GM18868 (cell line): ENCODE measurements around the gene PRKAG3.

Source experiments
- ATAC-seq: cut with Tn5 transposase; IDR thresholded peaks from one replicate; pipeline ENCODE4 v1.9.1; 2021; ENCODE audit warnings: mild to moderate bottlenecking, moderate library complexity; ENCODE audit not compliant: unreplicated experiment

PRKAG3 gene

DNA sequence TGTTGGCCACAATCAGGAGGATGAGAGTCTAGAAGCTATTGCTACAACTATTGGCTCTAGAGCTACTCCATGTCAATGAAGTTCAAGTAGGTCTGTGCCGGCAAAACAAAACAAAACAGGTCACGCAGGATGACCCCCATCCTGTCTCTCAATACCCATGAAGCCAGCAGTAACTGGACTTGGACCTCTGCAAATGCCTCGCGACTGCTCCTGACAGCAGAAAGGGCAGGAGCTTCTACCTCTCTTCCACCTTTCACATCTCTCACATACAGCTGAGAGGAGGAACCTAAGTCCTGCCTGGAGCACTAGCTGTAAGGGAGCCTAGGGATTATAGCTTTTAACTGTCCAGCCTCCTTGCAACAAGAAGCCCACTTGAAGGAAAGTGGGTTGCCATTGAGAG is 16.0 kb downstream of the PRKAG3 start:
- no peak for ATAC-seq

GRCh38 chr2:218815244-218815637 is 16.4 kb downstream of the PRKAG3 start:
- no peak for ATAC-seq

- no peak for ATAC-seq
Measured at GRCh38 chr2:218814540-218815243, 16.9 kb downstream of the PRKAG3 start.

- no peak for ATAC-seq
Measured at GRCh38 chr2:218813771-218814460, 17.7 kb downstream of the PRKAG3 start.

DNA sequence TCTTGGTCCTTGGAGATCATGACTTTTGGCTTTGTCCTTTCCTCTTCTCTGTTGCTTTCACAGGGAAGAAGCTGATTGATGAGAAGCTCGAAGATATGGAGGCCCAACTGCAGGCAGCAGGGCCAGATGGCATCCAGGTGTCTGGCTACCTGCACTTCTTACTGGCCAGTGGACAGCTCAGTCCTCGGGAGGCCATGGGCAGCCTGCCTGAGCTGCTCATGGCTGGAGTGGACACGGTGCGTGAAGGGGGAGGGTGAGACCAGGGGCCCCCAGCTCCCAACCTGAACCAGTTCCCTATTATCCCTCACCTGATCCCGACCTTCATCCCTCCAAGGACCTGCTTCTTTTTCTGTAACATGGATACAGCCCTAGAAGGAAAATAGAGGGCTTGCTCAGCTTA is 18.7 kb downstream of the PRKAG3 start:
- no peak for ATAC-seq

- ATAC-seq, result no peak
Measured at GRCh38 chr2:218812096-218812815, 19.3 kb downstream of the PRKAG3 start.

GRCh38 chr2:218811382-218811781 is 20.2 kb downstream of the PRKAG3 start:
- no peak for ATAC-seq

GRCh38 chr2:218810256-218810655 is 21.3 kb downstream of the PRKAG3 start:
- ATAC-seq, result no peak

DNA sequence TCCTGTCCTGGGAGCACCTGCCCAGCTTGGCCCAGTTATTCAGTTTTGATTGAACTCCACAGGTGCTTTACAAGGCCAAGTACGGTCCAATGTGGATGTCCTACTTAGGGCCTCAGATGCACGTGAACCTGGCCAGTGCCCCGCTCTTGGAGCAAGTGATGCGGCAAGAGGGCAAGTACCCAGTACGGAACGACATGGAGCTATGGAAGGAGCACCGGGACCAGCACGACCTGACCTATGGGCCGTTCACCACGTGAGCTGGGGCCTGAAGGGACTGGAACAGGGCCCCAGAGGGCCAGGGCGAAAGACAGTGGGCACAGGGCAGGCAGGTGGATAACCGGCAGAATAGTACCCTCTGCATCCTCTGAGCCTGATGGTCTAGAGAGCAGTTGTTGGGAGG is 22.1 kb downstream of the PRKAG3 start:
- ATAC-seq, result no peak

- ATAC-seq, result no peak
Measured at GRCh38 chr2:218807626-218808025, 24.0 kb downstream of the PRKAG3 start.

DNA sequence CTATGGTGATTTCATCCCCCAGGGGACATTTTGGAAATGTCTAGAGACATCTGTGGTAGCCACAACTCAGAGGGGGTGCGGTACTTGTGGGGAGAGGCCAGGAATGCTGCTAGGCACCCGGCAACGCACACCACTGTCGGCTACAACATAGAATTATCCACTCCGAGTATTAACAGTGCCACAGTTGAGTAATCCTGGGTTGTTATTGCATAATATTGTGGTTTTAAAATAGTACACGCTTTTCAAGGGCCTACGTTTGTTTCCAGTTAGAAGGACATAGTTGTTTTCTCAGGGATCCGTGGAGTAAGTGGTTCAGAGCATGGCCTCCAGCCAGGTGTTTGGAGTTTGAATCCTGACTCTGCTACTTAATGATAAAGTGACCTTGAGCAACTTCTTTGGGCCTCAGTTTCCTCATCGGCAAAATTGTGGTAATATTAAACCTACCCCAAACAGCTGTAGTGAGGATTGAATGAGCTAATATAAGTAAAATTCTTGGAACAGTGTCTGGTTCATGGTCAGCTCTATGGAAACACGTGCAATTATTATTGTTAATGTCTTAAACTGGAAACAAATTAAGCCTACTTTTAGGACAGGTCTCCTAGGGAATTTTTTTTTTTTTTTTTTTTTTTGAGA is 25.1 kb downstream of the PRKAG3 start:
- peak; percentile 84 for ATAC-seq

- ATAC-seq, result peak; percentile 55
Measured at GRCh38 chr2:218805627-218806026, 26.0 kb downstream of the PRKAG3 start.

GRCh38 chr2:218804817-218805216 is 26.8 kb downstream of the PRKAG3 start:
- ATAC-seq, result no peak

DNA sequence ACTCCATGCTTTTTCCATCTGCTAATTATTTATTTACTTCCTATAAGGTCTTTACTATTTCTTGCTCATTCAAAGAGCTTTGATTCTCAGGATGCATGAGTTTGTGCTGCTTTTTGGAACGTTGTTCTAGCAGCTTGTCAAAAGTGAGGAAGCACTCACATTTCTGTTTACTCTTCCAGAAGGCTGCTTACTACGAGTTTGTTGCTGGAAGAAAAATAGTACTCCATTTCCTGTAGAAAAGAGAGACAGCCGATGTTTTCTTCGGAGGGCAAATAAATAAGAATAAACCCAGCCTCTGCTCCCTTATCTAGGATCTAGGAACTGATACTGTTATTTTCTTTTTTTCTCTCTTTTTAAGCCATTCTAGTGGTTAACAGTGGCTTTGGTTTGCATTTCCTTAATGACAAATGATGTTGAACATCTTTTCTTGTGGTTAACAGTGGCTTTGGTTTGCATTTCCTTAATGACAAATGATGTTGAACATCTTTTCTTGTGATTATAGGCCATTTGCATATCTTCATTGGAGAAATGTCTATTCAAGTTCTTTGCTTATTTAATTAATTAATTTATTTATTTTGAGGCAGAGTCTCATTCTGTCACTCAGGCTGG is 29.1 kb downstream of the PRKAG3 start:
- ATAC-seq, result no peak

- no peak for ATAC-seq
Measured at GRCh38 chr2:218799990-218800389, 31.6 kb downstream of the PRKAG3 start.

- no peak for ATAC-seq
Measured at GRCh38 chr2:218798767-218799504, 32.7 kb downstream of the PRKAG3 start.

DNA sequence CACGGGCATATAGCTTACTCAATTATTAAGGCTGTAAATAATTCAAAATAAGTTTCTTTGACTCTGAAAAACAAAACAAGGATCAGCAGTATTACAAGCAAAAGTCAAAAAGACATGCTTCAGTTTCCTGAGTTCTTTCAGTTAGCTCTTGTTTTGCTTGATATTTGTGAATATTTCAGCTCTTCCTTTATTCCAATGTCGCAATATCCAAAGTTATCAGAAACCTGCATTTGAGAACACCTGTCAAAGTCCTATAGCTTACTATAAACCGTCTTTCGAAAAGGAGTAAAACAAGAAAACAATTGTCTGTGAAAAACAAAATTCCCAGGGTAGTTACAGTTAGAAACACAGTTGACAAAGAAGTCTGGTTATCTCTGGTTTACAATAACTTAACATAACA is 34.9 kb downstream of the PRKAG3 start:
- ATAC-seq, result no peak

DNA sequence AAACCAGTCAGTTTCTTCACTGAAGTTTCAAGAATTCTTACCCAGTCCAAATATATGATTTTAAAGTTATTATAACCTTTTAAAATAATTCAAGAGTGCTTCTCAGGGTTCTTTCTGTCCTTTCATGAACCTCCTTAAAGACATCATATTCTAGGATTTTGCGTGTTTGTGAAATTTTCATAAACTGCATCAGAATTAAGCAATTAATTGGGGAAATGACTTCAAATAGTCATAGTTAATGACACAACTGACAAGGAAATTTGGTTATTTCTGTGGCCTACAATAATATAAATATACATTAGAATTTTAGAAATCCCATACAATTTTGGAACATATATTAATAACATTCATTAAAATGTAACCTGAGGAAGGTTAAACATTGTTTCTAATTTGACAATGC is 39.2 kb downstream of the PRKAG3 start:
- no peak for ATAC-seq

DNA sequence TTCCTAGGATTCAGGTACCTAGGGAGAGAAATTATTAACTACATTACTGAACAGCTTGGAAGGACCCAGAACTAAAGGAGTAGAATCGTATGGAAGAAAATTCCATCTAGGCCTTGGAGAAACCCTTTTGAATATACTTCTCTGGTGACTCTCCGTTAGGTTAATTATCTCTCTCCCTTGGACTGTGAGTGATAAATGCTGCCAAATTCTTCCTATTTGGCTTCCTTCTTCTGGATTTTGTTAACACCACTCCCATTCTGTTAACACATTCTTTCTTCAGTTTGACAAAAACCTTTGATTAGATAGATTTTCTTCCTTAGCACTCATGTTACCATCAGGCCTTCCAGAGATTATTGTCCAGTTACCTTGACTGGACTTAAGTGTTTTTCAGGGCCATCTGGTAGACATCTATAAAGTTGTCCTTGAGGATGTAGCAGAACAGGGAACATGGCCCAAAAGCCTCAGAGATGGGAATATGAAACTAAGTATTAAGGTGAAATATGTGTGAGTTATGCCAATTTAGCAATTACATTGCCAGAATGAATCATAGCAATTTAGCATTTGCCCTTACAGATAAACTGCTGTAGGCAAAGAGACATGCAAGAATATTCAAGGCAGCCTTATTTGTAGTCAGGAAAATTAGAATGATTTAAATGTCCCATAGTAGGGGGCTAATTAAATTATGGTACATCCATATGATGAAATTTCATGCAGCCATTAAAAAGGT is 42.9 kb downstream of the PRKAG3 start:
- ATAC-seq, result no peak

DNA sequence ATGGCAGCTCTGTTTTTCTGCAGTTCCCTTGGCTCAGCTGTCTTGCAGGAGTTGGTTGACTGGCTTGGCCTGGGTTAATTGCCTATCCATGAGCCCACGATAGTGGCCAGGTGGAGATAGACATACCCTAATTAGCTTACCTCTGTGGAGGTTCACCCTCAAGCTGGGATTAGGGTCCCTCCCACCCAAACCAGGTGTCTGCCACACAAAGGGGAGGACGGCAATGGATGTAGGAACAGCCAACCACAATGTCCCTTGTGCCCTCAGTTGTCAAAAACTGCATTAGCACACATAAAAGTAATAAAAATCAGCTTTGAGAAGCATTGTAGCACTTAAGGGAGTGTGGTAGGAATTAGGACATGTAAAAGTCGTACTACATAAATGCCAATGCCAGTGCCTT is 45.5 kb downstream of the PRKAG3 start:
- no peak for ATAC-seq
